ENCODE measurements around the gene NUDT14. TPM values are rescaled to one million over a fixed set of nuclear protein-coding genes. Genes with fewer than 3 reads are reported as not detected.

Gene NUDT14
- total and polyA plus RNA-seq, 2 experiments from 2014 or later = 14.8 to 38.4 TPM

GRCh38 chr14:105195522-105196264, 14.6 kb upstream of the NUDT14 start:
- Histone ChIP-seq H4K20me1 (replicated peaks; ENCODE audit: insufficient read depth) (no peaks in the 10 kb centered on the region), H2AFZ (peak overlapping the region; percentile 72), H3K4me2 (peak overlapping the region; percentile 81), H3K9me2 (ENCODE audit: insufficient read depth) (no peaks in the 10 kb centered on the region), H3F3A (replicated peaks; ENCODE audit: low read depth) (no peaks in the 10 kb centered on the region), H3K36me3 (ENCODE audit: insufficient read depth) (no peaks in the 10 kb centered on the region), H3K27ac (ENCODE audit: low read depth) (no peak overlapping the region), H3K79me2 (replicated peaks; ENCODE audit: insufficient read depth) (no peaks in the 10 kb centered on the region), H3K4me3 (peak overlapping the region; percentile 59), H3K27me3 (ENCODE audit: insufficient read depth) (peaks cover 14% of the 10 kb centered on the region; the same call in 1 of the 2 replicates), H3K4me1 (ENCODE audit: insufficient read depth) (no peaks in the 10 kb centered on the region; the same call in 1 of the 2 replicates)
- TF ChIP-seq ZNF114 (CRISPR knock-in tag; IDR thresholded peaks at IDR 0.05) = no peak
- TF ChIP-seq REST (IDR thresholded peaks at IDR 0.05; ENCODE audit: unreplicated experiment) = no peak
- no peak for TF ChIP-seq ETS1 (IDR thresholded peaks at IDR 0.05)
- no peak for TF ChIP-seq STAT1 (IDR thresholded peaks at IDR 0.05; ENCODE audit: unreplicated experiment)
- TF ChIP-seq CREB1 (CRISPR knock-in tag; IDR thresholded peaks at IDR 0.05; ENCODE audit: low read depth) = no peak
- TF ChIP-seq ZNF331 (CRISPR knock-in tag; IDR thresholded peaks at IDR 0.05; ENCODE audit: low read depth) = no peak
- TF ChIP-seq, protein P1, sequence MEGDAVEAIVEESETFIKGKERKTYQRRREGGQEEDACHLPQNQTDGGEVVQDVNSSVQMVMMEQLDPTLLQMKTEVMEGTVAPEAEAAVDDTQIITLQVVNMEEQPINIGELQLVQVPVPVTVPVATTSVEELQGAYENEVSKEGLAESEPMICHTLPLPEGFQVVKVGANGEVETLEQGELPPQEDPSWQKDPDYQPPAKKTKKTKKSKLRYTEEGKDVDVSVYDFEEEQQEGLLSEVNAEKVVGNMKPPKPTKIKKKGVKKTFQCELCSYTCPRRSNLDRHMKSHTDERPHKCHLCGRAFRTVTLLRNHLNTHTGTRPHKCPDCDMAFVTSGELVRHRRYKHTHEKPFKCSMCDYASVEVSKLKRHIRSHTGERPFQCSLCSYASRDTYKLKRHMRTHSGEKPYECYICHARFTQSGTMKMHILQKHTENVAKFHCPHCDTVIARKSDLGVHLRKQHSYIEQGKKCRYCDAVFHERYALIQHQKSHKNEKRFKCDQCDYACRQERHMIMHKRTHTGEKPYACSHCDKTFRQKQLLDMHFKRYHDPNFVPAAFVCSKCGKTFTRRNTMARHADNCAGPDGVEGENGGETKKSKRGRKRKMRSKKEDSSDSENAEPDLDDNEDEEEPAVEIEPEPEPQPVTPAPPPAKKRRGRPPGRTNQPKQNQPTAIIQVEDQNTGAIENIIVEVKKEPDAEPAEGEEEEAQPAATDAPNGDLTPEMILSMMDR (conservative IDR thresholded peaks at IDR 0.05; ENCODE audit: low read depth in 2 of 2) = no peak
- TF ChIP-seq EZH2phosphoT487 (IDR thresholded peaks at IDR 0.05; ENCODE audit: unreplicated experiment) = no peak
- no peak for TF ChIP-seq POLR2AphosphoS5 (IDR thresholded peaks at IDR 0.05; ENCODE audit: low read depth)
- TF ChIP-seq JUNB (IDR thresholded peaks at IDR 0.05; ENCODE audit: unreplicated experiment) = no peak
- TF ChIP-seq ZNF462 (CRISPR knock-in tag; IDR thresholded peaks at IDR 0.05) = no peak
- H3K27ac Mint-ChIP-seq = no peak overlapping the region
- DNase-seq (ENCODE audit: low spot score) (no peak), ATAC-seq (peak; percentile 7)
- H3K4me3 Mint-ChIP-seq = peak overlapping the region; percentile 23; the same call in 2 of the 3 replicates
- no peaks in the 10 kb centered on the region for H3K9me3 Mint-ChIP-seq
- no peaks in the 10 kb centered on the region for H3K36me3 Mint-ChIP-seq (ENCODE audit: low read depth)
- peaks cover 14% of the 10 kb centered on the region; the same call in 2 of the 3 replicates for H3K4me1 Mint-ChIP-seq
- H3K27me3 Mint-ChIP-seq (ENCODE audit: insufficient read depth, low read depth, poor library complexity) = peaks cover 32% of the 10 kb centered on the region
